Esophagus muscularis mucosa (tissue), 4 donors: Measurements from ENCODE around the gene EMC8. TPM values are rescaled to one million over a fixed set of nuclear protein-coding genes. Genes with fewer than 3 reads are reported as not detected.

ENCODE experiments used
- DNase-seq: peaks from one replicate; pipeline ENCODE4 v3.0.0-alpha.2; 2017; ENCODE audit errors: extremely low spot score
- H3K27ac ChIP-seq, 4 donors: fragments of 200-600 bp; sonication (generic); replicated peaks in 1 of 4; 1 replicate in 3 of 4; 2 replicates in 1 of 4; pipeline ENCODE4 v1.5.1; 2016 to 2019; ENCODE audit warnings: mild to moderate bottlenecking in 1 of 4
- H3K27me3 ChIP-seq, 4 donors: fragments of 200-600 bp; sonication (generic); one replicate each; pipeline versions ENCODE4 v1.5.1 to v1.6.0; 2016 to 2019
- H3K36me3 ChIP-seq, 4 donors: fragments of 200-600 bp; sonication (generic); one replicate each; pipeline ENCODE4 v1.5.1; 2016 to 2019
- H3K4me1 ChIP-seq, 4 donors: fragments of 200-600 bp; sonication (generic); one replicate each; pipeline ENCODE4 v1.5.1; 2016 to 2019
- H3K4me3 ChIP-seq, 4 donors: fragments of 200-600 bp; sonication (generic); 1 replicate in 2 of 4; 2 replicates in 2 of 4; pipeline ENCODE4 v1.5.1; 2016 to 2019; ENCODE audit warnings: mild to moderate bottlenecking in 4 of 4, moderate library complexity in 1 of 4
- H3K9me3 ChIP-seq, 4 donors: fragments of 200-600 bp; sonication (generic); 1 replicate in 3 of 4; 2 replicates in 1 of 4; pipeline ENCODE4 v1.5.1; 2016 to 2019
- EP300 ChIP-seq: sonication (generic); formaldehyde crosslinking; IDR thresholded peaks from one replicate; pipeline ENCODE4 v1.6.1; 2017; ENCODE audit warnings: antibody characterized with exemption
- POLR2A ChIP-seq: fragments of 450-650 bp; IDR thresholded peaks from one replicate; pipeline ENCODE4 v1.6.1; 2017; ENCODE audit warnings: antibody characterized with exemption, moderate library complexity, mild to moderate bottlenecking, low read depth
- POLR2AphosphoS5 ChIP-seq, 2 donors: sonication (generic); formaldehyde crosslinking; IDR thresholded peaks; one replicate each; pipeline ENCODE4 v1.6.1; 2017; ENCODE audit warnings: antibody characterized with exemption in 2 of 2
- WGBS: methylation state at CpG from one replicate; pipeline ENCODE4 v1.1.5; 2018; 5-methylcytosine and 5-hydroxymethylcytosine counted together
- intact Hi-C: fragments of 100-400 bp; cut with DNase I; formaldehyde crosslinking; loops from one replicate; pipeline ENCODE4 v1.15.1; 2023
- total RNA-seq, 4 donors: library from RNA; depleted of rRNA; stranded (reverse); fragments of >200 nt; gene quantifications; one replicate each; pipeline versions ENCODE4 v1.1.0 to v1.2.1, GENCODE V29; 2016
- TF ChIP-seq, protein P1 (sequence below), 3 experiments: fragments of 200-600 bp in 2 of 3; fragments of 450-650 bp in 1 of 3; sonication (generic) in 2 of 3; IDR thresholded peaks; one replicate each; pipeline ENCODE4 v1.5.1; 2017 to 2019; ENCODE audit warnings: antibody characterized with exemption in 3 of 3, mild to moderate bottlenecking in 2 of 3, moderate library complexity in 1 of 3

The EMC8 gene
- total RNA-seq, 4 donors from 2014 or later: 26.0 to 41.3 (median 27.6) TPM

- Histone ChIP-seq H3K4me1 (peaks cover under 1 to 12% (median 8%) of the 10 kb centered on the region in 4 donors), H3K36me3 (no peaks in the 10 kb centered on the region), H3K4me3 (no peak overlapping the region), H3K9me3 (no peaks in the 10 kb centered on the region), H3K27me3 (no peaks in the 10 kb centered on the region), H3K27ac (no peak overlapping the region)
- intact Hi-C loops: no loop called here
- WGBS: 92% methylated on average over 16 of the region's 16 CpGs
- DNase-seq: no peak
- TF ChIP-seq POLR2A: no peak
- TF ChIP-seq POLR2AphosphoS5 (IDR thresholded peaks at IDR 0.05): no peak
Observed at GRCh38 chr16:85826686-85827247, 27.4 kb upstream of the EMC8 start.

DNA sequence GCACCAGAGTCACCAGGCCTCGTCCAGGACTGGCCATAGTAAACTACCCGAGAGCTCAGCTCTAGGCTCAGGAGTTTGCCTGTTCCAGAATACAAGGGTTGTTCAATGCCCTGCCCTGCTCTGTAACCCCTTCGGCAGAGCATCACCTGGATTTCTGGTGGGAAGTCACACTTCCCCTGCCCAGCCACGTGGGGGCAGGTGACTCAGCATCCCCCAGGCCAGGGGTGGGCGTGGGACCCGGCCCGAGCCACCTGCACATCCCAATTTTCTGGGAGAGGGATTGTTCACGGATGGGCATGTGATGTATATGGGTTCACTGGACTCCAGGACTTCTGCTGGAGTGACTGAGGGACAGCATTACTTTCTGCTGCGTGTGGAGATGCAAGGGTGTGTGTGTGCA, 26.0 kb upstream of the EMC8 start:
- intact Hi-C loops: no loop called here
- TF ChIP-seq EP300 (no peak), POLR2AphosphoS5 (IDR thresholded peaks at IDR 0.05) (no peak), POLR2A (no peak)
- TF ChIP-seq, protein P1, sequence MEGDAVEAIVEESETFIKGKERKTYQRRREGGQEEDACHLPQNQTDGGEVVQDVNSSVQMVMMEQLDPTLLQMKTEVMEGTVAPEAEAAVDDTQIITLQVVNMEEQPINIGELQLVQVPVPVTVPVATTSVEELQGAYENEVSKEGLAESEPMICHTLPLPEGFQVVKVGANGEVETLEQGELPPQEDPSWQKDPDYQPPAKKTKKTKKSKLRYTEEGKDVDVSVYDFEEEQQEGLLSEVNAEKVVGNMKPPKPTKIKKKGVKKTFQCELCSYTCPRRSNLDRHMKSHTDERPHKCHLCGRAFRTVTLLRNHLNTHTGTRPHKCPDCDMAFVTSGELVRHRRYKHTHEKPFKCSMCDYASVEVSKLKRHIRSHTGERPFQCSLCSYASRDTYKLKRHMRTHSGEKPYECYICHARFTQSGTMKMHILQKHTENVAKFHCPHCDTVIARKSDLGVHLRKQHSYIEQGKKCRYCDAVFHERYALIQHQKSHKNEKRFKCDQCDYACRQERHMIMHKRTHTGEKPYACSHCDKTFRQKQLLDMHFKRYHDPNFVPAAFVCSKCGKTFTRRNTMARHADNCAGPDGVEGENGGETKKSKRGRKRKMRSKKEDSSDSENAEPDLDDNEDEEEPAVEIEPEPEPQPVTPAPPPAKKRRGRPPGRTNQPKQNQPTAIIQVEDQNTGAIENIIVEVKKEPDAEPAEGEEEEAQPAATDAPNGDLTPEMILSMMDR (IDR thresholded peaks at IDR 0.05): no peak
- H3K27me3 ChIP-seq: no peaks in the 10 kb centered on the region
- H3K4me1 ChIP-seq: peaks cover 7 to 21% (median 17%) of the 10 kb centered on the region in 4 donors
- 85% methylated on average over 9 of the region's 9 CpGs for WGBS
- no peak overlapping the region for H3K27ac ChIP-seq
- H3K9me3 ChIP-seq: no peaks in the 10 kb centered on the region
- DNase-seq: no peak
- no peaks in the 10 kb centered on the region for H3K36me3 ChIP-seq
- H3K4me3 ChIP-seq: no peak overlapping the region

GRCh38 chr16:85824161-85825135, 25.1 kb upstream of the EMC8 start:
- no peak overlapping the region for H3K27ac ChIP-seq
- H3K4me3 ChIP-seq: no peak overlapping the region
- no peaks in the 10 kb centered on the region for H3K9me3 ChIP-seq
- no peaks in the 10 kb centered on the region for H3K27me3 ChIP-seq
- TF ChIP-seq POLR2A (no peak), POLR2AphosphoS5 (IDR thresholded peaks at IDR 0.05) (no peak), EP300 (no peak)
- TF ChIP-seq, protein P1 (IDR thresholded peaks at IDR 0.05): no peak
- intact Hi-C loops: loop anchor here (5.0 kb wide), 1 partner anchor 698 kb away; no protein-coding TSS in a partner anchor
- 78% methylated on average over 13 of the region's 20 CpGs for WGBS
- peaks cover 7 to 28% (median 20%) of the 10 kb centered on the region in 4 donors for H3K4me1 ChIP-seq
- no peak for DNase-seq
- no peaks in the 10 kb centered on the region for H3K36me3 ChIP-seq

DNA sequence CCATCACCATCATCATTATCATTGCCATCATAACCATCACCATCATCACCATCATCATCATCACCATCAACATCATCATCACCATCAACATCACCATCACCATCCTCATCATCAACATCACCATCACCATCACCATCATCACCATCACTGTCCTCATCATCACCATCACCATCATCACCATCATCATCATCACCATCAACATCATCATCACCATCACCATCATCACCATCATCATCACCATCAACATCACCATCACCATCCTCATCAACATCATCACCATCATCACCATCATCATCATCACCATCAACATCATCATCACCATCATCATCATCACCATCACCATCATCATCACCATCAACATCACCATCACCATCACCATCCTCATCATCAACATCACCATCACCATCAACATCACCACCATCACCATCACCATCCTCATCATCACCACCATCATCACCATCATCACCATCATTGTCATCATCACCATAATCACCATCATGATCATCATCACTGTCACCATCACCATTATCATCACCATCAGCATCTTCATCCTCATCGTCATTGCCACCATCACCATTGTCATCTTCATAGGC, 24.1 kb upstream of the EMC8 start:
- Histone ChIP-seq H3K27ac (no peak overlapping the region), H3K4me1 (peaks cover 7 to 32% (median 23%) of the 10 kb centered on the region in 4 donors), H3K27me3 (no peaks in the 10 kb centered on the region), H3K4me3 (no peak overlapping the region), H3K9me3 (no peaks in the 10 kb centered on the region), H3K36me3 (no peaks in the 10 kb centered on the region)
- no peak for DNase-seq
- no peak for TF ChIP-seq POLR2AphosphoS5 (IDR thresholded peaks at IDR 0.05)
- TF ChIP-seq POLR2A: no peak
- TF ChIP-seq, protein P1 (IDR thresholded peaks at IDR 0.05): no peak
- no peak for TF ChIP-seq EP300
- intact Hi-C loops: loop anchor here (5.0 kb wide), 1 partner anchor 699 kb away; no protein-coding TSS in a partner anchor
- 100% methylated on average over 1 of the region's 1 CpG for WGBS

DNA sequence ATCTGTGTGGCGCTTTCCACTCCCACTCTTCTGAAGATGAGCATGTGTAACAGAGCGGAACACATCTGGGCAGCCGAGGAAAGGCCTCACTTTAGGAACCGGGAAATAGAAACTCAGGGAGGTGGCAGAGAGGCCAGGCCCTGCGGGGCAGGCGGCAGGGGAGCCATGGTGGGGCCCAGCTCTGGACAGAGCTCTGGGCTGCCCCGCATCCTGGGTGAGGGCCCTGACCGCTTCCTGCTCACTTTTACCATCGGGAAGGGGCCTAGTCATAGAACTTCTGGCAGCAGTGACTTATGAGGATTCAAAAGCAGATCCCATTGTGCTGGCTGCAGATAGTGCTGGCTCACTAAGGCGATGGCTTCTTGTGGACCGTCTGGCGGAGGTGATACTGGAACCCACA, 22.8 kb upstream of the EMC8 start:
- intact Hi-C loops: loop anchor here (5.0 kb wide), 1 partner anchor 700 kb away; no protein-coding TSS in a partner anchor

More for the DNA sequence above, 22.8 kb upstream of the EMC8 start:
- DNase-seq: no peak
- H3K9me3 ChIP-seq: no peaks in the 10 kb centered on the region
- H3K27me3 ChIP-seq: no peaks in the 10 kb centered on the region
- H3K36me3 ChIP-seq: no peaks in the 10 kb centered on the region
- no peak overlapping the region for H3K27ac ChIP-seq
- TF ChIP-seq POLR2A (no peak), EP300 (no peak), POLR2AphosphoS5 (IDR thresholded peaks at IDR 0.05) (no peak)
- TF ChIP-seq, protein P1 (IDR thresholded peaks at IDR 0.05): no peak
- H3K4me1 ChIP-seq: peaks cover 7 to 23% (median 15%) of the 10 kb centered on the region in 4 donors
- 94% methylated on average over 12 of the region's 12 CpGs for WGBS
- H3K4me3 ChIP-seq: no peak overlapping the region
